NOMO-1 treated with DMSO at 0.1 percent for 48 hours (cell line): Measurements from ENCODE around the gene MAGOH.
"Not testable (repeated sequence)": the region's sequence is repeated elsewhere in the genome, so short reads cannot be mapped to it uniquely, and the experiment has no call there.

Experiments
- DNase-seq: peaks from one replicate; lab custom pipeline; 2025; ENCODE audit not compliant: unreplicated experiment; lab: John Stamatoyannopoulos, UW

Gene MAGOH

DNA sequence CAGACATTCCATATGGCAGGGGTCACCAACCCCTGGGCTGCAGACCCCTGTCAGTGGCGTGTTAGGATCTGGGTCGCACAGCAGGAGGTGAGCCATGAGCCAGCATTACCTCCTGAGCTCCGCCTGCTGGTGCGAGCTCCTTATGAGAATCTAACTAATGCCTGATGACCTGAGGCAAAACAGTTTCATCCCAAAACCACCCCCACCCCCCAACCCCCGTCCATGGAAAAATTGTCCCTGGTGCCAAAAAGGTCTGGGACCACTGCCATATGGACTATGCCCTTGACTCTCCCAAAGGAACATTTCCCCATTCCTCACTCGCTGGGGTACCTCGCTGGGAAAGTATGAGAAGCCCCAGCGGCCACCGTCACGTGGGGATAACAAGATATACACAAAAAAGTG lies 48.1 kb downstream of the MAGOH start:
- DNase-seq = no peak

DNA sequence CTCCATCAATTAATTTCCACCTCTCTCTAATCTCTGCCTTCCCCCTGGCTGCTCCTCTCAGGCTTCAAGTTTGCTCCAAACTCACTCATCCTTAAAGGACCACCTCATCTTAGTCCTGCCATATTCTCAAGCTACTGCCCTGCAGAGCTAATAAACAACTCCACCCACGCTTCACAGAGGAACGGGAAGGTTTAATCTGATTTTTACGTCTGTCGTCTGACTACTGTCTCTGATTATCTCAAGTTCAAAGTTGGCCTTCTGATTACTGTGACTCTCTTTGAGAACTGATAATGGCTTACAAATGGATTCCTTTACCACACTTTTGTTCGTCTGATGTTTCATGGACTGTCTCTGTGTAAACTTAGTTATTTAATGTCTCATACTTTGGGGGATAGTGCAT lies 49.3 kb downstream of the MAGOH start:
- DNase-seq = no peak

DNA sequence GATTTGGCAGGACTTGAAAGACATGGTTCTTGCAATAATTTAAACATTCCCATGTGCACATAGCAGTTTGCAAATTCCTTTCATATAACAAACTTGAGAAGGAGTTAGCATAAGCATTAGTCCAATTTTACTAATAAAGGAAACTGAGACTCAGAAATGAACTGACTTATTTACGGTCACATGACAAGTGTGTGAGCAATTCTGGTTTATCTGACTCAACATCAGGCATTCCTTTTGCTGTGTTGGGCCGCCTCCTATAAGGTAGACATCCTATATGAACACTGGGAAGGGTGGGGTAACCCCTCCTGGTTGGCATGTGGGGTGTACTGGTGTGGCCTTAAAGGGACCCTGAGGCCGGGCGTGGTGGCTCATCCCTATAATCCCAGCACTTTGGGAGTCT lies 50.2 kb downstream of the MAGOH start:
- no peak for DNase-seq

DNA sequence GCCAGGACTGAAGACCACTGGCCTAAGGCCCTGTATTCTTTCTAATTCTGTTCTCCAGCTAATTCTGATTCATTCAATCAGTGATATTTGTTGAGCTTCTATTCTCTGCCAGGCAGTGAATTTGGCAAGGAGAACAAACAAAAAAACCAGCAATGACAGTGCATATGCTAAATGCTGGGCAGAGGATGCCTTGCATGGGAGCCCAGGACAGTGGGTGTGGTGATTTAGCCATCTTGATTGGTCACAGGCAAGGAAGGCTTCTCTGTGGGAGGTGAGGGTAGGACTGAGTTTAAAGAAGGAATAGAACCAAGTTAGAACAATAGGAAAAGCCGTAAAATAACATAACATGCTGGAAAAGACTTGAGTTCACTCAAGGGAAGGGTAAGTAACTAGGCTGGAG lies 50.9 kb downstream of the MAGOH start:
- DNase-seq = no peak

DNA sequence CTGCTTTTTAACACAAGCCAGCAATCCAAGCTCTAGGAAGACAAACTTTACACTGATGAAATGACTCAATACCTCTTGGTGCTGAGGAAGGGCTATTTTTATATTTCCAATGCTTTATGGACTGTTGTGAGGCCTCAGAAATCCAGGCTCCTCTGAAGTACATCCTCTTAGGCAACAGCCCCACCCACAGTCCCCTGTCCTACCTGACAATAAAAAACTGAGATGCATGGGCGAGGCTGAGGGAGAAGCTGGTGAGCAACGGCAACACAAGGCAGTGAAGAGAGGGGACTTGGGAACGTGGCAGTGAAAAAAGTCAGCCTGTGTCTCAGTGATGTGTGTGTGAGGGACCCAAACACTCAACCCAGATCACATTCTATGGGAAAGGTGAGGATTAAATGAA lies 51.8 kb downstream of the MAGOH start:
- DNase-seq = no peak

DNA sequence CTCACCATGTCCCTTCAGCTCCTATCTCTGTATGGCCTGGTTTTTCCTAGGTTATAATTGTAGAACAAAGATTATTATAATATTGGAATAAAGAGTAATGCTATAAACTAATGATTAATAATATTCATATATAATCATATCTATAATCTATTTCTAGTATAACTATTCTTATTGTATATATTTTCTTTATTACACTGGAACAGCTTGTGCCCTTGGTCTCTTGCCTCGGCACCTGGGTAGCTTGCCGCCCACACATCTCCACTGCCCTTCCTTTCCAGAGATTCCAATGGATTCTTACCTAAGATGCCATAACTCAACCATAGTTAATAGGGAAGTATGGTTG lies 52.4 kb downstream of the MAGOH start:
- DNase-seq = not testable (repeated sequence)

DNA sequence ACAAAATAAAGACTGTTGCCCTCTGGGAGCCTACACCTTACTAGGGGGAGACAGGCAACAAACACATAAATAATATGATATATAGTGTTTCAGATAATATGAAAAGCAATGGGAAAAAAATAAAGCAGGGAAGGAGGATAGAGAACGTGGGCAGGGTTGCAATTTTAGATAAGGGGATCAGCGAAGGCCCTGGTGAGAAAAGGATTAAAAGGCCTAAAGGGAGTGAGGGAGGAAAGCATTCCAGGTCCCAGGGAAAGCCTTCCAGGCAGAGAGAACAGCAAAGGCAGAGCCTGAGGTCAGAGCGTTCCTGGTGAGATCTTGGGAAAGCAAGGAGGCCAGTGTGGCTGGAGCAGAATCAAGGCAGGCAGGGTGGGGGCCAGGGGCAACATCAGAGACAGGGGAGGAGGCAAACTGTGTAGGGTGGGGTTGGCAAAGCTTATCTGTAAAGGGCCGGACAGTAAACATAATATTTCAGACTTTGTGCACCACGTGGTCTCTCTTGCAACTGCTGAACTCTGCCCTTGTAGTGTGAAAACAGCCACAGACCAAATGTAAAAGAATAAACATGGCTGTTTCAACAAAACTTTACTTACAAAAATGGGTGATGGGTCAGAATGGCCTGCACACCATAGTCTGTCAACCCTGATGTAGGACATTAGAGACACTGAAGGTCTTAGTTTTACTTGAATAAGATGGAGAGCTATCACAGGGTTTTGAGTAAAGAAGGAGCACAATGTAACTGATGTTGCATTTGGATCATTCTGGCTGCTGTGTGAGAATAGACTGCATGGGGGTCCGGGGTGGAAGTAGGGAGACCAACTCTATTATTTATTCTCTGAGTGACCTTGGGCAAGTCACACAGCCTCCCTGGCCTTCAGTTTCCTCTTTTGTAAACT lies 55.0 kb downstream of the MAGOH start:
- no peak for DNase-seq

DNA sequence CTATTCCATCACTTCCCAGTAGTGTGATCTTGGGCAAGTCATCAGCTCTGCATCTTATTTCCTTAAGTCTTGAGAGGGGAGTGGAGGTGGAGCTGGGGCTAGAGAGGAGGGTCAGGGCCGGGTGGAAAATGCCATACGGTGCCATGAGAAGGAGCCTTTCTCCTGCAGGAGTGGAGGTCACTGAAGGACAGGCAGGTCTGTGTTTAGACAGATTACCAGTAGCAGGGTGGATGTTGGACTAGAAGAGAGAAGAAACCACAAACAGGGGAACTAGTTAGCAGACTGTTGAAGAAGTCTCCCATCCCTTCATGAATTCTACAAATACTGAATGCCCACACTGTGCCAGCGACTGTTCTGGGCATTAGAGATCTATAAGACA lies 55.6 kb downstream of the MAGOH start:
- no peak for DNase-seq

DNA sequence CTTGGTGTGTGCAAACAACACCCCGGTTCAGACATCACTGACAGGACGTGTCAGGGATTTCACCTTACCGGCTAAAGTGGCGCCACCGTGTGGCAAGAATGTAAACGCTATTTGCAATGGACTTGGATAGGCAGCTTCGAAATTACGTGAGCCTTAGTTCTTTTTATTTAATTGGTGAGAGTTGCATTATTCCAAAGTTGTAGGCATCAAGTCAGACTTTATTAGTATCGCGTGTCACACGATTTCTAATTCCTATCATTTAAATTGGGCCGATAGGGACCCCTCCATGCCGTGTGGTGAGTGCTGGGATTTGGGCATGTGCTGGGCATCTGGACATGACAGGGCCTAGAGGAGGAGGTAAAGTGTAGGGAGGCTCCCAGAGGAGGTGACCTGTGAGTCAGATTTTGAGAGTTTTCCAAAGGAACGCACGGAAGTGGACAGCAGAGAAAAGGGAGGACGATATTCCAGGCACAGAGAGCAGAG lies 56.2 kb downstream of the MAGOH start:
- peak; percentile 43 for DNase-seq

DNA sequence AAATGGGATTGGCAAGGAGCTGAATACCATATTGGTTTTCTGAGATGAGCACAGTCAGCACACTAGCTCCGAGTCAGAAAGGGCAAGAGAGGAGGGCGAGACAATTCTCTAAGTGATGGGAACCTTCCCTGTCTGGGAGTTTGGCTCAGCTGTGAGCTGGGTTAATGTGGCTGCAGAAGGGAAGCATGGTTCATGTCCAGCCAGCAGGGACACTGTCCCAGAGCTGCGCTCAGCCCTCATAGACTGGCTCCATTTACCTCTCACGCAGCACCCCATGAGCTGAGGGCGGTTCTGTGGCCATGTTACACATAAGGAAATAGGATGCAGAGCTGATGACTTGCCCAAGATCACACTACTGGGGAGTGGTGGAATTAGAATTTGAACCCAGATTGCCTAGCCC lies 57.4 kb downstream of the MAGOH start:
- DNase-seq = no peak

DNA sequence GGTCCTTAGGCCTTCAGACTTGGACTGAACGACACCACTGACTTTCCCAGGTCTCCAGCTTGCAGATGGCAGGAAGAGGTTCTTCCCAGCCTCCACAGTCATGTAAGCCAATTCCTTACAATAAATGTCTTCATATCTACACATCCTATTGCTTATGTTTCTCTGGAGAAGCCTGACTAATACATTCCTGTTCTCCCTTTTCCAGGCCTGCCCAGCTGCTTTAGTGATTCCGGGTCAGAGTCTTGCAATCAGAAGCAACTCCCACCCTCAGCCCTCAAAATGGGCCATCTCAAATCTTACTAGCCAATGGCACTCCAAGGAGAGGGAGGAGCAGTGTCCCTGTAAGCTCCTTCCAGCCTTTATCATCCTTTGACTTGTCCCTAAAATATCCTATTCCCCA lies 58.1 kb downstream of the MAGOH start:
- DNase-seq = no peak
